Measurements from ENCODE around the gene SPATS2.

SPATS2 gene

GRCh38 chr12:49548822-49549648 is 181.8 kb downstream of the SPATS2 start:
- peak overlapping the region; percentile 43 for H3K4me3 ChIP-seq (ENCODE audit: low read depth, low read length)
- H3K27ac ChIP-seq, result no peak overlapping the region
- H3K27me3 ChIP-seq (replicated peaks), result no peaks in the 10 kb centered on the region
- H3K36me3 ChIP-seq (replicated peaks), result no peaks in the 10 kb centered on the region
- in situ Hi-C loops (cut with HindIII; ENCODE audit: low pct_ligation_motif_present, low sequenced_read_pairs), result no loop called here
- peak; percentile 62 for TF ChIP-seq CTCF (IDR thresholded peaks at IDR 0.05; ENCODE audit: low read depth, low read length, missing control alignments)
- no peak for DNase-seq

- no peak for TF ChIP-seq CTCF (IDR thresholded peaks at IDR 0.05; ENCODE audit: low read depth, low read length, missing control alignments)
- in situ Hi-C loops (cut with HindIII; ENCODE audit: low pct_ligation_motif_present, low sequenced_read_pairs), result no loop called here
- H3K36me3 ChIP-seq (replicated peaks), result no peaks in the 10 kb centered on the region
- H3K27me3 ChIP-seq (replicated peaks), result no peaks in the 10 kb centered on the region
- DNase-seq, result no peak
- no peak overlapping the region for H3K4me3 ChIP-seq (ENCODE audit: low read depth, low read length)
- no peak overlapping the region for H3K27ac ChIP-seq
Observed at GRCh38 chr12:49549735-49550692, 182.8 kb downstream of the SPATS2 start.

GRCh38 chr12:49550693-49551252 is 183.5 kb downstream of the SPATS2 start:
- no peaks in the 10 kb centered on the region for H3K27me3 ChIP-seq (replicated peaks)
- no peak overlapping the region for H3K4me3 ChIP-seq (ENCODE audit: low read depth, low read length)
- in situ Hi-C loops (cut with HindIII; ENCODE audit: low pct_ligation_motif_present, low sequenced_read_pairs), result no loop called here
- no peak for TF ChIP-seq CTCF (IDR thresholded peaks at IDR 0.05; ENCODE audit: low read depth, low read length, missing control alignments)
- no peak for DNase-seq
- H3K36me3 ChIP-seq (replicated peaks), result peaks cover under 1% of the 10 kb centered on the region
- H3K27ac ChIP-seq, result no peak overlapping the region

GRCh38 chr12:49552014-49552413 is 184.8 kb downstream of the SPATS2 start:
- no peaks in the 10 kb centered on the region for H3K27me3 ChIP-seq (replicated peaks)
- H3K4me3 ChIP-seq (ENCODE audit: low read depth, low read length), result no peak overlapping the region
- H3K27ac ChIP-seq, result no peak overlapping the region
- in situ Hi-C loops (cut with HindIII; ENCODE audit: low pct_ligation_motif_present, low sequenced_read_pairs), result no loop called here
- no peak for DNase-seq
- no peak for TF ChIP-seq CTCF (IDR thresholded peaks at IDR 0.05; ENCODE audit: low read depth, low read length, missing control alignments)
- H3K36me3 ChIP-seq (replicated peaks), result peaks cover 12% of the 10 kb centered on the region

GRCh38 chr12:49552425-49552824 is 185.2 kb downstream of the SPATS2 start:
- Histone ChIP-seq H3K36me3 (replicated peaks) (peaks cover 16% of the 10 kb centered on the region), H3K4me3 (ENCODE audit: low read depth, low read length) (no peak overlapping the region), H3K27me3 (replicated peaks) (no peaks in the 10 kb centered on the region), H3K27ac (no peak overlapping the region)
- TF ChIP-seq CTCF (IDR thresholded peaks at IDR 0.05; ENCODE audit: low read depth, low read length, missing control alignments), result no peak
- DNase-seq, result no peak
- in situ Hi-C loops (cut with HindIII; ENCODE audit: low pct_ligation_motif_present, low sequenced_read_pairs), result no loop called here

Measured in brain microvascular endothelial cell (primary cell).